Suppressor macrophage treated with lipopolysaccharide for 4 hours (primary cell): ENCODE measurements around the gene MTCL1.
A peak's percentile ranks its signal among the peaks of the same experiment; 100 is the strongest.

Experiments used
- DNase-seq: peaks from one replicate; pipeline ENCODE4 v3.0.0-alpha.2; 2020

Gene MTCL1

DNA sequence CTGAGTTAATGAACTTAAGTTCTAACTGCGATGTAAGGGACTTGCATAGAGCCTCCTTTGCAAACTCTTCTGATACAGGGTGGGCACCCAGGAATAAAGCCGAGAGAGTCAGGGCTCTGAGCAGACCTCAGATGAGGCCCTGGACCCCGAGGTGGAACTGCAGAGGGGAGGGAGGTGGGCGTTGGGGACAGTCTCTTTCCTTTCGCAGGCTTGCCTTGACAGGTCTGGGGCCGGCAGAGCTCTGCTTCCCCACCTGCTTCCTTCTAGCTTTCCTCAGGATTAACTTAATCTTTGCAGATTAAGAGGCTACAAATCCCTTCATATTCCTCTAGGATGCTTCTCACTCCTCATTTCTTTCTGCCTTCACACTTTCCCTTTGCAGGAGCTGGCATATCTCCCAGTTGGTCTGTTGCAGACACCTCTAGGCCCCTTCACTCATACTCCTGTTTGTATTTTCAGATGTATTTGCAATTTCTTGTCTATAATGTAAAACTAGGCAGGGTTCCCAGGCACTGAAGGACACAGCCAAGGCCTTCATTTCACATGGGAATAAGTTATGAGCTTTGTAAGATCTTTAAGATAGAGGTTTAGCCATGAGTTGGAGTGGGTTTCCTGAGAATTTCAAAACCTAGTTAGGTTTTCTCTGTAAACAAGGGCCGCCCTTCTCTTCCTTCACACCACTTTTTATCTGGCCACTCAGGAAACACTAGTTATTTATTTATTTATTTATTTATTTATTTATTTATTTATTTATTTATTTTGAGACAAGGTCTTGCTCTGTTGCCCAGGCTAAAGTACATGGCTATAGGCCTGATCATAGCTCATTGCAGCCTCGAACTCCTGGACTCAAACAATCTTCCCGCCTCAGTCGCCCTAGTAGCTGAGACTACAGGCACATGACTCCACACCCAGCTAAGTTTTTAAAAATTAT is 70.9 kb downstream of the MTCL1 start:
- DNase-seq, result no peak

DNA sequence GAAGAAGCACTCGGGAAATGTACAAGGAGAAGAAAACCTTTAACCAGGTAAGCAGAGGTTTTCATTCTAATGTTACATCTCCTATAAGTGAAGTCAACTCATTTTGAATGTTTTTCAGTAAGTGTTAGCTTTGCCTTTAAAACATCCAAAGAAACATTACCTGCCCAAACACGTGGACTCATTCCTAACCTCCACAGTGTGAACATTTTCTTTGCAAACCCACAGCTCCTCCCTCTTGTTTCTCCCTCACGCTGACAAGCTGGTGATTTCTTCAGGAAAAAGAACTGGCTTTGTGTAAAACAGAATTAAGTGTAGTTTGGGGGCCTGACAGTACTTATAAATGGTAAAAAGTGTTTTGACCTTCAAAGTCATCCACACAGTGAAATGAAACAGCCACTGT is 72.5 kb downstream of the MTCL1 start:
- no peak for DNase-seq

DNA sequence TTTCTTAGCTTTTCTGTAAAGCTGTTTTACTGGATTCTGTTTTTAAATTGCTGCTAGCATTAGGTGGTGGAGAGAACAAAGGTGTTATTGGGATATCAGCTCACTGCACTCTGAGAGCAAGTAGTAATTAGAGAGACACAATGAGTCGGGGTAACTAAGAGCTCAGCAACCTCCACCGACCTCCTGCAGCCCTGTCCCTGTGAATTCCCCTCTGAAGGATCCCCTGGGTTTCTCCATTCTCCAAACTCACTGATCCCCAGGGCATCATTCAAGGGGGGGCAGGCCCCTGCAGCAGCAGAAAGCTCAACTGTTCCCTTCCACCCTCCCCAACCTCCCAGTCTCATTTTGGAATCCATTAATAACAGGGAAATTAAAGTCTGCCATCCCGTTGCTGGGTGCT is 73.0 kb downstream of the MTCL1 start:
- no peak for DNase-seq

GRCh38 chr18:8778824-8779223 is 73.5 kb downstream of the MTCL1 start:
- no peak for DNase-seq

- DNase-seq, result no peak
These were observed 73.9 kb downstream of the MTCL1 start for GRCh38 chr18:8779251-8779650.

- no peak for DNase-seq
These were observed 74.9 kb downstream of the MTCL1 start for GRCh38 chr18:8780227-8780626.

- no peak for DNase-seq
These were observed 76.3 kb downstream of the MTCL1 start for GRCh38 chr18:8781671-8782070.

GRCh38 chr18:8783335-8783993 is 78.1 kb downstream of the MTCL1 start:
- DNase-seq, result no peak

- no peak for DNase-seq
These were observed 78.7 kb downstream of the MTCL1 start for GRCh38 chr18:8783994-8784530.

- DNase-seq, result no peak
These were observed 79.9 kb downstream of the MTCL1 start for GRCh38 chr18:8785261-8785660.

DNA sequence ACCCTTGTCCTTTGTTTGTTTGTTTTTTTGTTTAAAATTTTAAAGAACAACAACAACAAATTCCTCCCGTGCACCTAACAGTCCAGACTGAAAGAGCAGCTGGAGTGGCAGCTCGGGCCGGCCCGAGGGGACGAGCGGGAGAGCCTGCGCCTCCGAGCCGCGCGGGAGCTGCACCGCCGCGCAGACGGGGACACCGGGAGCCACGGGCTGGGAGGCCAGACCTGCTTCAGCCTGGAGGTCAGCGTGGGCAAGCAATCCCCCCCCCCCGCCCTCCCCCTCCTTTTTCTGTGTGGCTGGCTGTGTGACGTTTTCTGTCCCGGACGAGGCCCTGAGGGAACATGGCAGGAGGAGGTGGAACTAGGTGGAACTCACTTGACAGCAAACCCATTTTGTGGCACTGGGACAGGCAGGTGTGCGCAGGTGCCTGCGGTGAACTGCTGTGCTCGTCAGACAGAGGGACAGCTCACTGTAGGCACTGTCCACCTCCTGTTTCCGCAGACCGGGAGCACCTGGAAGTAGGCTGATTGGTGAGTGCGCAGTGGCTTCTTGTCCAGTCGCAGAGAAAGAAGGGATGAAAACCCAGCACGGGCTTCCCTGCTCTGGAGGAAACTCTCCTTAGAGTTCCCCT is 80.6 kb downstream of the MTCL1 start:
- no peak for DNase-seq

GRCh38 chr18:8786483-8787370 is 81.4 kb downstream of the MTCL1 start:
- DNase-seq, result peak; percentile 77

DNA sequence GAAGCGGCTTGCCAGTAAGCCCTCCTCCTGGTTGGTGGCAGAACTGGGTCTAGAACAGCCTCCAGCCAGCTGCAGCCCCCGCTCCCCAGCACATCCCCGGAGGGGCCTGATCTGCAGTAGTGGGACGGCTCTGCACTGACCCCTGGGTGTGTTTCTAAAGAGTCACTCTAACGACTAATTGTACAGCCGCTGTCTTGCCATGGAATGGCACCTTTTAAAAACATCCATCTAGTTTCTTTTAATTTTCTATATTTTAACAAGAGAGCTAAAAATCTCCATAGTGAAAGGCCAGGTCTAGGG is 82.0 kb downstream of the MTCL1 start:
- DNase-seq, result no peak

GRCh38 chr18:8787794-8788193 is 82.4 kb downstream of the MTCL1 start:
- no peak for DNase-seq

GRCh38 chr18:8788503-8789429 is 83.4 kb downstream of the MTCL1 start:
- no peak for DNase-seq

GRCh38 chr18:8791171-8791651 is 85.9 kb downstream of the MTCL1 start:
- DNase-seq, result no peak

- DNase-seq, result no peak
These were observed 87.4 kb downstream of the MTCL1 start for GRCh38 chr18:8792688-8793316.

DNA sequence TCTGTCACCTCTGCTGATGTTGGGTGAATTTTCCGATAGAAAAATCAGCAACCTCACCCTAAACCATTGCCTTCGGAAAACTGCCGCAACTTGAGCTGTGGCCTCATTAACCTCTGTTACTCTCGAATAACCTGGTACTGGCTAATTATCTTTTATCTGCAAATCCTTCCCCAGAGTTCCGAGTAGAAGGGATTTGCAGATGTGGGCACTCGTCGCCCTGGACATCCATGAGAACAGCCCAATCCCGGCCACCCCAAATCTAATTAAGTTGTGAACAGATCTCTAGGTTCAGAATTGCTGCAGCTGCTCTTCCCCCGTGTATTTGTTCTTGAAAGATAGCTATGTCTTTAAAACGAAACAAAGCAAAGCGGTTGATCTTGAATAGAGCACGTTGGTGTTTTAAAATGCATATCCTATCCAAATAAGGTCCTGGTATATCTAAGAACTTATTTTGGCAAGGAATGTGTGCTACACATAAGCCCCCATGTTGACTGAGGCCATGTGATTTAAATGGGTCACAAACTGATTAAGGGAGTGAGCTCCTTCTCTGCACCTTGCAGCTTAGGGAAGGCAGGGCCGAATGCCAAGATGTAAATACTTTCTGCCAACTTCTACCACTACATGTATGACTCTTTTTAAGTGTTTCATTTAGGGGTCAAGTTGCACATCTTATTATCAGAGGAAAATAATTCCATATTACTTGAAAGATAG is 88.2 kb downstream of the MTCL1 start:
- no peak for DNase-seq

GRCh38 chr18:8794156-8794933 is 89.0 kb downstream of the MTCL1 start:
- no peak for DNase-seq

DNA sequence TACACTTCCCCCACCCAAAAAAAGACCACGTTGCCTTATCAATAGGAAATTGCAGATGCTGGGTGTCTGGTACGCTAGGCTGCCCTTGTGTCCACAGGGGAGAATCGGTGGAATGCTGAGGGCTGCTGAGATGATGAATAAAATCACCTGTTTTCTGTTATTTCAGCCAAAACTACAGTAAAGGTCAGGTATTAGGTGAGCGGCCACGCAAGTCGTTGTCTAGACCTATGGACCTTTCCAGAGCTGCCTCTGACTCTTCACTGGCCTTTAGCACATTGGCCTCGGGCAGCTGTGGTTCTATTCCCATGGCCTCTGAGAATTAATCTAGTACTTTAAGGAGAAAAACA is 89.6 kb downstream of the MTCL1 start:
- no peak for DNase-seq
